SK-N-SH treated with all-trans-retinoic acid at 6 μM for 48 hours (cell line): ENCODE data around the gene GNAQ.

ENCODE experiments used
- ARNTL ChIP-seq: fragments of 450-650 bp; formaldehyde crosslinking; IDR thresholded peaks from 2 replicates; pipeline ENCODE4 v1.5.0; 2020; ENCODE audit warnings: low read depth, mild to moderate bottlenecking, moderate library complexity, borderline replicate concordance
- GLIS3 ChIP-seq: fragments of 250-450 bp; sonication (Bioruptor Pico); IDR thresholded peaks from 2 replicates; pipeline ENCODE4 v1.5.0; 2020; ENCODE audit warnings: mild to moderate bottlenecking, moderate library complexity
- OSR1 ChIP-seq: fragments of 250-450 bp; sonication (Bioruptor Pico); IDR thresholded peaks from 2 replicates; pipeline ENCODE4 v1.8.0; 2022; ENCODE audit warnings: moderate library complexity, mild to moderate bottlenecking, inconsistent platforms
- RARB ChIP-seq: fragments of 250-450 bp; sonication (Bioruptor Pico); IDR thresholded peaks from 2 replicates; pipeline ENCODE4 v1.8.0; 2021; ENCODE audit warnings: mild to moderate bottlenecking, moderate library complexity
- ZC3H10 ChIP-seq: fragments of 250-450 bp; sonication (Bioruptor Pico); IDR thresholded peaks from 2 replicates; pipeline ENCODE4 v1.5.1; 2021; ENCODE audit warnings: mild to moderate bottlenecking, moderate library complexity
- ZNF565 ChIP-seq: fragments of 450-650 bp; formaldehyde crosslinking; conservative IDR thresholded peaks from 2 replicates; pipeline ENCODE4 v1.5.0; 2020; ENCODE audit warnings: low read depth, mild to moderate bottlenecking, moderate library complexity
- ZNF70 ChIP-seq: fragments of 450-650 bp; formaldehyde crosslinking; IDR thresholded peaks from 2 replicates; pipeline ENCODE4 v1.5.0; 2020; ENCODE audit warnings: mild to moderate bottlenecking, moderate library complexity
- TF ChIP-seq, protein P1 (sequence below): fragments of 250-450 bp; sonication (Bioruptor Pico); IDR thresholded peaks from 2 replicates; pipeline ENCODE4 v1.5.1; 2020; ENCODE audit warnings: low read depth, mild to moderate bottlenecking, moderate library complexity
- TF ChIP-seq, protein P2 (sequence below): fragments of 250-450 bp; sonication (Bioruptor Pico); IDR thresholded peaks from 2 replicates; pipeline ENCODE4 v1.8.0; 2020; ENCODE audit warnings: mild to moderate bottlenecking, moderate library complexity, borderline replicate concordance

DNA sequence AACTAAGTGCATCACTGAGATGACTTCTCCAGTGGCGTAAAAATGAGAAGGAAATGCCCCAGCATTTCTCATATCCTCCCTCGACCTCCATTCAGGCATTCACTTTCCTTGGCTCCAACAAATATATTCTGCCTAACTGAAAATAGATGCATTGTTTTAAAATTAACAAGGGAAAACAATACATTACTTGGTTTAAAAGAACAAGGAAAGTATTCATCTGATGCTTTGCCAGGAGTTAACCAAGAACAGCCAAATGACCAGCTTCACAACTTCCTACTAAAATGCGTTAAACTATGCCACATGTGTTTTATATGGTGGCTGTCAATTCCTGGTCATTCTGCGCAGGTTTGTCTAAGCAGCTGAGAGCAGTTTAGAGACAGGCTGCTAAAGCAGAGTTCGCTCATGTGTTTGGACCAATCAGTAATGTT, 121.4 kb downstream of the GNAQ start:
- TF ChIP-seq ZC3H10 (CRISPR knock-in tag) (no peak), RARB (no peak), OSR1 (CRISPR knock-in tag) (no peak), GLIS3 (CRISPR knock-in tag) (no peak), ARNTL (CRISPR knock-in tag) (no peak), ZNF70 (CRISPR knock-in tag) (no peak), ZNF565 (CRISPR knock-in tag) (no peak)
- TF ChIP-seq, protein P1, sequence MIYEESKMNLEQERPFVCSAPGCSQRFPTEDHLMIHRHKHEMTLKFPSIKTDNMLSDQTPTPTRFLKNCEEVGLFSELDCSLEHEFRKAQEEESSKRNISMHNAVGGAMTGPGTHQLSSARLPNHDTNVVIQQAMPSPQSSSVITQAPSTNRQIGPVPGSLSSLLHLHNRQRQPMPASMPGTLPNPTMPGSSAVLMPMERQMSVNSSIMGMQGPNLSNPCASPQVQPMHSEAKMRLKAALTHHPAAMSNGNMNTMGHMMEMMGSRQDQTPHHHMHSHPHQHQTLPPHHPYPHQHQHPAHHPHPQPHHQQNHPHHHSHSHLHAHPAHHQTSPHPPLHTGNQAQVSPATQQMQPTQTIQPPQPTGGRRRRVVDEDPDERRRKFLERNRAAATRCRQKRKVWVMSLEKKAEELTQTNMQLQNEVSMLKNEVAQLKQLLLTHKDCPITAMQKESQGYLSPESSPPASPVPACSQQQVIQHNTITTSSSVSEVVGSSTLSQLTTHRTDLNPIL, result no peak
- TF ChIP-seq, protein P2, sequence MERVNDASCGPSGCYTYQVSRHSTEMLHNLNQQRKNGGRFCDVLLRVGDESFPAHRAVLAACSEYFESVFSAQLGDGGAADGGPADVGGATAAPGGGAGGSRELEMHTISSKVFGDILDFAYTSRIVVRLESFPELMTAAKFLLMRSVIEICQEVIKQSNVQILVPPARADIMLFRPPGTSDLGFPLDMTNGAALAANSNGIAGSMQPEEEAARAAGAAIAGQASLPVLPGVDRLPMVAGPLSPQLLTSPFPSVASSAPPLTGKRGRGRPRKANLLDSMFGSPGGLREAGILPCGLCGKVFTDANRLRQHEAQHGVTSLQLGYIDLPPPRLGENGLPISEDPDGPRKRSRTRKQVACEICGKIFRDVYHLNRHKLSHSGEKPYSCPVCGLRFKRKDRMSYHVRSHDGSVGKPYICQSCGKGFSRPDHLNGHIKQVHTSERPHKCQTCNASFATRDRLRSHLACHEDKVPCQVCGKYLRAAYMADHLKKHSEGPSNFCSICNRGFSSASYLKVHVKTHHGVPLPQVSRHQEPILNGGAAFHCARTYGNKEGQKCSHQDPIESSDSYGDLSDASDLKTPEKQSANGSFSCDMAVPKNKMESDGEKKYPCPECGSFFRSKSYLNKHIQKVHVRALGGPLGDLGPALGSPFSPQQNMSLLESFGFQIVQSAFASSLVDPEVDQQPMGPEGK (CRISPR knock-in tag), result no peak
